HepG2 (cell line): ENCODE measurements around the gene SLC4A5. TPM values are rescaled to one million over a fixed set of nuclear protein-coding genes. Genes with fewer than 3 reads are reported as not detected.

Source experiments
- ARNT2 ChIP-seq: sonication (generic); formaldehyde crosslinking; IDR thresholded peaks from 2 replicates; pipeline ENCODE4 v1.8.0; 2022; ENCODE audit warnings: mild to moderate bottlenecking, low read depth, missing genetic modification reagents, moderate library complexity
- CCDC6 ChIP-seq: sonication (generic); formaldehyde crosslinking; IDR thresholded peaks from 2 replicates; pipeline ENCODE4 v1.8.1; 2022; ENCODE audit warnings: mild to moderate bottlenecking, missing genetic modification reagents, moderate library complexity
- HNF4A ChIP-seq: sonication (generic); formaldehyde crosslinking; IDR thresholded peaks from 2 replicates; pipeline ENCODE4 v1.4.0; 2020; ENCODE audit warnings: missing genetic modification reagents
- HNRNPUL1 ChIP-seq: fragments of 200-400 bp; formaldehyde crosslinking; IDR thresholded peaks from 2 replicates; pipeline ENCODE4 v1.6.1; 2017; ENCODE audit warnings: low read depth, mild to moderate bottlenecking, low read length, moderate library complexity
- JUN ChIP-seq: sonication (generic); formaldehyde crosslinking; IDR thresholded peaks from 2 replicates; pipeline ENCODE4 v1.4.0; 2020; ENCODE audit warnings: mild to moderate bottlenecking, missing genetic modification reagents
- NBN ChIP-seq: fragments of 450-650 bp; conservative IDR thresholded peaks from 2 replicates; pipeline ENCODE4 v1.6.1; 2017
- NR2F2 ChIP-seq: IDR thresholded peaks from 2 replicates; pipeline ENCODE4 v1.6.1; 2012; ENCODE audit warnings: low read depth, inconsistent platforms, borderline replicate concordance
- NRL ChIP-seq: sonication (generic); formaldehyde crosslinking; IDR thresholded peaks from 2 replicates; pipeline ENCODE4 v1.5.0; 2020; ENCODE audit warnings: missing genetic modification reagents, mild to moderate bottlenecking, moderate library complexity, borderline replicate concordance
- PBX2 ChIP-seq: IDR thresholded peaks from 2 replicates; pipeline ENCODE4 v1.6.1; 2016; ENCODE audit warnings: control low read depth
- PHF5A ChIP-seq: IDR thresholded peaks from one replicate; pipeline ENCODE4 v1.6.1; 2018; ENCODE audit warnings: low read depth, missing genetic modification reagents; ENCODE audit not compliant: unreplicated experiment
- PRDM10 ChIP-seq: sonication (generic); formaldehyde crosslinking; IDR thresholded peaks from 2 replicates; pipeline ENCODE4 v1.4.0; 2020; ENCODE audit warnings: low read depth, missing genetic modification reagents
- PRDM15 ChIP-seq: sonication (generic); formaldehyde crosslinking; IDR thresholded peaks from 2 replicates; pipeline ENCODE4 v1.4.0; 2020; ENCODE audit warnings: missing genetic modification reagents
- RNF2 ChIP-seq: fragments of 450-650 bp; conservative IDR thresholded peaks from 2 replicates; pipeline ENCODE4 v1.6.1; 2016; ENCODE audit warnings: low read depth
- SMARCE1 ChIP-seq: fragments of 450-650 bp; IDR thresholded peaks from 2 replicates; pipeline ENCODE4 v1.6.1; 2017; ENCODE audit warnings: borderline replicate concordance
- ZBTB4 ChIP-seq: sonication (generic); formaldehyde crosslinking; IDR thresholded peaks from 2 replicates; pipeline ENCODE4 v1.4.0; 2020; ENCODE audit warnings: missing genetic modification reagents, mild to moderate bottlenecking, borderline replicate concordance
- ZMYM4 ChIP-seq: sonication (generic); formaldehyde crosslinking; IDR thresholded peaks from 2 replicates; pipeline ENCODE4 v1.8.1; 2023; ENCODE audit warnings: mild to moderate bottlenecking, missing genetic modification reagents
- ZNF101 ChIP-seq: sonication (generic); formaldehyde crosslinking; IDR thresholded peaks from 2 replicates; pipeline ENCODE4 v1.4.0; 2020; ENCODE audit warnings: mild to moderate bottlenecking, low read depth, missing genetic modification reagents, borderline replicate concordance
- polyA plus RNA-seq, 8 experiments: library from polyadenylated mRNA; depleted of rRNA in 3 of 8; stranded (reverse) in 7 of 8; unstranded in 1 of 8; fragments of >200 nt; fragmentation: Illumina TruSeq in 4 of 8; extraction: Trizol in 4 of 8; gene quantifications; 2 replicates each; pipeline versions ENCODE4 v1.2.1 to v1.2.3, GENCODE V29; 2011 to 2016; ENCODE audit warnings: low read depth in 4 of 8, missing spikeins in 1 of 8, mixed read lengths in 1 of 8; ENCODE audit not compliant: insufficient read depth in 1 of 8
- total RNA-seq, 5 experiments: library from RNA; depleted of rRNA; stranded (reverse); fragments of >200 nt; fragmentation: Illumina TruSeq; extraction: Trizol; gene quantifications; 2 replicates each; pipeline ENCODE4 v1.2.3, GENCODE V29; 2016; ENCODE audit warnings: low read depth in 1 of 5

SLC4A5 gene
- total and polyA plus RNA-seq, 2 of the 13 experiments (the other 11 are each of a cell fraction or from before 2014, with no cell fraction given) = 0.50 TPM; not detected in 1

GRCh38 chr2:74178211-74179062 is 164.8 kb downstream of the SLC4A5 start, which contains the start of gene MOB1A (continued):
- no peak for TF ChIP-seq SMARCE1
- peak; percentile 72 for TF ChIP-seq HNRNPUL1
- 0 out of 2 replicates have a peak, but pooled peaks have one; percentile 51 for TF ChIP-seq RNF2
- TF ChIP-seq NR2F2 = no peak
- no peak for TF ChIP-seq PRDM10 (CRISPR knock-in tag)
- no peak for TF ChIP-seq JUN (CRISPR knock-in tag)
- TF ChIP-seq ZMYM4 = peak; percentile 95
- peak; percentile 96 for TF ChIP-seq ARNT2 (CRISPR knock-in tag)
- TF ChIP-seq PRDM15 (CRISPR knock-in tag) = 0 out of 2 replicates have a peak, but pooled peaks have one; percentile 52
- TF ChIP-seq NBN = no peak
- no peak for TF ChIP-seq ZNF101 (CRISPR knock-in tag)
- TF ChIP-seq ZBTB4 = no peak
- TF ChIP-seq PBX2 (CRISPR knock-in tag) = no peak
- no peak for TF ChIP-seq HNF4A (CRISPR knock-in tag)
- no peak for TF ChIP-seq PHF5A (CRISPR knock-in tag)
- TF ChIP-seq NRL (CRISPR knock-in tag) = peak; percentile 88; the same call in 1 of the 2 replicates
- TF ChIP-seq CCDC6 (CRISPR knock-in tag) = peak; percentile 48; the same call in 1 of the 2 replicates
